ENCODE results near the gene LSM14A.

The LSM14A gene

GRCh38 chr19:34259367-34260095 lies 87.2 kb downstream of the LSM14A start:
- DNase-seq, result peak; percentile 42

- DNase-seq, result peak; percentile 11
Measured at GRCh38 chr19:34260771-34261173, 88.5 kb downstream of the LSM14A start.

GRCh38 chr19:34261334-34262109 lies 89.2 kb downstream of the LSM14A start:
- DNase-seq, result no peak

GRCh38 chr19:34263745-34264237 lies 91.5 kb downstream of the LSM14A start:
- no peak for DNase-seq

- DNase-seq, result no peak
Measured at GRCh38 chr19:34265221-34265650, 92.9 kb downstream of the LSM14A start.

- DNase-seq, result no peak
Measured at GRCh38 chr19:34269081-34269480, 96.8 kb downstream of the LSM14A start.

GRCh38 chr19:34269489-34269888 lies 97.2 kb downstream of the LSM14A start:
- DNase-seq, result no peak

- DNase-seq, result peak; percentile 80
Measured at GRCh38 chr19:34269968-34270621, 97.8 kb downstream of the LSM14A start.

GRCh38 chr19:34273121-34273520 lies 100.8 kb downstream of the LSM14A start:
- no peak for DNase-seq

- peak; percentile 26 for DNase-seq
Measured at GRCh38 chr19:34274284-34274826, 102.1 kb downstream of the LSM14A start.

GRCh38 chr19:34274827-34275625 lies 102.7 kb downstream of the LSM14A start:
- DNase-seq, result peak; percentile 91

GRCh38 chr19:34275705-34276104 lies 103.4 kb downstream of the LSM14A start:
- no peak for DNase-seq

GRCh38 chr19:34276614-34277013 lies 104.3 kb downstream of the LSM14A start:
- no peak for DNase-seq

GRCh38 chr19:34277244-34277643 lies 104.9 kb downstream of the LSM14A start:
- DNase-seq, result no peak

GRCh38 chr19:34278783-34279182 lies 106.5 kb downstream of the LSM14A start:
- no peak for DNase-seq

Measured in HCEC 1CT (cell line).